Liver (tissue), 9 donors: Measurements from ENCODE around the gene ARF5. TPM values are rescaled to one million over a fixed set of nuclear protein-coding genes. Genes with fewer than 3 reads are reported as not detected.
A peak's percentile ranks its signal among the peaks of the same experiment; 100 is the strongest.

ENCODE experiments used
- DNase-seq: peaks from one replicate; pipeline ENCODE4 v3.0.0-alpha.2; 2017; ENCODE audit warnings: low spot score
- H3K27ac ChIP-seq, 2 donors: one replicate each; pipeline ENCODE4 v1.7.0; 2013; ENCODE audit warnings: inconsistent platforms in 2 of 2, low read length in 2 of 2, control low read depth in 1 of 2, low read depth in 1 of 2, mild to moderate bottlenecking in 1 of 2
- H3K27me3 ChIP-seq, 4 donors: one replicate each; pipeline versions ENCODE4 v1.6.1 to v1.7.0; 2013; ENCODE audit warnings: low read length in 3 of 4, inconsistent platforms in 1 of 4, mild to moderate bottlenecking in 1 of 4, moderate library complexity in 1 of 4; ENCODE audit not compliant: control insufficient read depth in 4 of 4, insufficient read depth in 4 of 4
- H3K36me3 ChIP-seq, 4 donors: one replicate each; pipeline versions ENCODE4 v1.6.1 to v1.7.0; 2013; ENCODE audit warnings: low read length in 3 of 4, mild to moderate bottlenecking in 3 of 4, low read depth in 1 of 4, moderate library complexity in 1 of 4; ENCODE audit not compliant: control insufficient read depth in 4 of 4, insufficient read depth in 3 of 4
- H3K4me1 ChIP-seq, 4 donors: one replicate each; pipeline versions ENCODE4 v1.6.1 to v1.7.0; 2013; ENCODE audit warnings: low read length in 3 of 4, mild to moderate bottlenecking in 3 of 4, moderate library complexity in 1 of 4; ENCODE audit not compliant: control insufficient read depth in 4 of 4, insufficient read depth in 4 of 4
- H3K4me3 ChIP-seq, 3 donors: one replicate each; pipeline versions ENCODE4 v1.6.1 to v1.7.0; 2013; ENCODE audit warnings: low read length in 3 of 3, control low read depth in 1 of 3, low read depth in 1 of 3, mild to moderate bottlenecking in 1 of 3
- H3K9ac ChIP-seq, 2 donors: one replicate each; pipeline ENCODE4 v1.7.0; 2013; ENCODE audit warnings: low read length in 2 of 2, mild to moderate bottlenecking in 2 of 2, moderate library complexity in 2 of 2, control low read depth in 1 of 2, low read depth in 1 of 2
- H3K9me3 ChIP-seq, 4 donors: one replicate each; pipeline versions ENCODE4 v1.6.1 to v1.7.0; 2013; ENCODE audit warnings: low read length in 3 of 4; ENCODE audit not compliant: control insufficient read depth in 4 of 4
- ATF3 ChIP-seq: IDR thresholded peaks from 2 replicates; pipeline ENCODE4 v1.6.1; 2016; ENCODE audit warnings: antibody characterized with exemption
- EGR1 ChIP-seq, 2 donors: IDR thresholded peaks; 2 replicates each; pipeline ENCODE4 v1.6.1; 2016 to 2018; ENCODE audit warnings: antibody characterized with exemption in 2 of 2, low read depth in 2 of 2
- FOXA1 ChIP-seq: IDR thresholded peaks from 2 replicates; pipeline ENCODE4 v1.6.1; 2016; ENCODE audit warnings: antibody characterized with exemption
- FOXA2 ChIP-seq: IDR thresholded peaks from 2 replicates; pipeline ENCODE4 v1.6.1; 2016; ENCODE audit warnings: antibody characterized with exemption
- GABPA ChIP-seq, 2 donors: IDR thresholded peaks in 1 of 2; conservative IDR thresholded peaks in 1 of 2; 2 replicates each; pipeline ENCODE4 v1.6.1; 2016; ENCODE audit warnings: antibody characterized with exemption in 2 of 2, mild to moderate bottlenecking in 1 of 2, moderate library complexity in 1 of 2
- HNF4A ChIP-seq, 2 donors: conservative IDR thresholded peaks; 2 replicates each; pipeline ENCODE4 v1.6.1; 2016; ENCODE audit warnings: antibody characterized with exemption in 2 of 2, mild to moderate bottlenecking in 2 of 2
- HNF4G ChIP-seq: IDR thresholded peaks from 2 replicates; pipeline ENCODE4 v1.6.1; 2016; ENCODE audit warnings: antibody characterized with exemption
- JUND ChIP-seq, 2 donors: IDR thresholded peaks; 2 replicates each; pipeline ENCODE4 v1.6.1; 2016; ENCODE audit warnings: antibody characterized with exemption in 2 of 2
- MAX ChIP-seq: IDR thresholded peaks from 2 replicates; pipeline ENCODE4 v1.6.1; 2016; ENCODE audit warnings: antibody characterized with exemption
- NR2F2 ChIP-seq: IDR thresholded peaks from 2 replicates; pipeline ENCODE4 v1.6.1; 2016; ENCODE audit warnings: antibody characterized with exemption
- RAD21 ChIP-seq, 2 donors: IDR thresholded peaks; 2 replicates each; pipeline ENCODE4 v1.6.1; 2016; ENCODE audit warnings: antibody characterized with exemption in 2 of 2, mild to moderate bottlenecking in 2 of 2
- REST ChIP-seq: IDR thresholded peaks from 2 replicates; pipeline ENCODE4 v1.6.1; 2016; ENCODE audit warnings: antibody characterized with exemption, mild to moderate bottlenecking
- RXRA ChIP-seq, 2 donors: IDR thresholded peaks; 2 replicates each; pipeline ENCODE4 v1.6.1; 2017 to 2018; ENCODE audit warnings: antibody characterized with exemption in 2 of 2, mild to moderate bottlenecking in 1 of 2
- SP1 ChIP-seq: IDR thresholded peaks from 2 replicates; pipeline ENCODE4 v1.6.1; 2018; ENCODE audit warnings: antibody characterized with exemption, mild to moderate bottlenecking
- TAF1 ChIP-seq: conservative IDR thresholded peaks from 2 replicates; pipeline ENCODE4 v1.6.1; 2016; ENCODE audit warnings: antibody characterized with exemption, mild to moderate bottlenecking
- YY1 ChIP-seq: IDR thresholded peaks from 2 replicates; pipeline ENCODE4 v1.6.1; 2016; ENCODE audit warnings: antibody characterized with exemption, mild to moderate bottlenecking
- ZBTB33 ChIP-seq: IDR thresholded peaks from 2 replicates; pipeline ENCODE4 v1.6.1; 2016; ENCODE audit warnings: antibody characterized with exemption
- WGBS: extraction: QIAGEN DNeasy Blood & Tissue Kit; methylation state at CpG from one replicate; pipeline ENCODE4 v1.1.7; 2013; 5-methylcytosine and 5-hydroxymethylcytosine counted together
- polyA plus RNA-seq, 2 donors: library from polyadenylated mRNA; stranded (reverse) in 1 of 2; unstranded in 1 of 2; fragments of 200-250 nt in 1 of 2; fragments of >200 nt in 1 of 2; fragmentation: Nextera tagmentation in 1 of 2; extraction: Ambion mirVana in 1 of 2; gene quantifications; one replicate each; pipeline versions ENCODE4 v1.2.1 to v1.2.3, GENCODE V29; 2013 to 2015
- total RNA-seq, 2 donors: library from RNA; depleted of rRNA; stranded (reverse); fragments of >200 nt; gene quantifications; one replicate each; pipeline ENCODE4 v1.2.3, GENCODE V29; 2014
- TF ChIP-seq, protein P1 (sequence below): fragments of 150-350 bp; IDR thresholded peaks from 2 replicates; pipeline ENCODE4 v1.5.1; 2017; ENCODE audit warnings: improper control_type of control experiment, low read depth, low read length; ENCODE audit not compliant: missing input control
- donor health status: healthy.
- donor health status: healthy.
- donor health status: healthy.
- donor health status: healthy.
- donor health status: healthy.

The ARF5 gene
- total and polyA plus RNA-seq, 4 donors = 47.8 to 90.0 (median 55.4) TPM

- DNase-seq = no peak
- 83% methylated on average over 4 of the region's 4 CpGs for WGBS
Observed at GRCh38 chr7:127592550-127592949, 4.3 kb downstream of the ARF5 start.

DNA sequence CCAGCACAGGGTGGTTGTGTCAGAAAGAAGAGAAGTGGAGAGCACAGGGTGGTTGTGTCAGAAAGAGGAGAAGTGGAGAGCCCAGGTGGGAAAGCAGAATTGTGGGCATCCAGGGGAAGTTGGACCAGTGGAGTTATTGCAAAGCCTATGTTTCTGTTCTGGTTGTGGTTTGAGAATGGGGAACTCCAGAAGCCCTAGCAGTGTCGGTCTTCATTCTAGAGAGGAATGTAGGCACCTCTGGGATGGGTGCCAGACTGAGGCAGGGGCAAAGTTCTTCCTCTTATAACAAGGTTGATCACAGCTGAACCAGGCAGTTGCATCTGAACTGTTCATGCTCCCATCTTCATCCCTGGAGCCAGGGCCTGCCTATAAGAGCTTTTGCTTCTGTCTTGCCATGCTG lies 6.3 kb downstream of the ARF5 start:
- Histone ChIP-seq H3K27me3 (no peaks in the 10 kb centered on the region), H3K9ac (no peak overlapping the region), H3K9me3 (no peaks in the 10 kb centered on the region), H3K4me3 (no peak overlapping the region), H3K36me3 (peaks cover 6 to 14% (median 10%) of the 10 kb centered on the region in 4 donors), H3K4me1 (peaks cover 3 to 25% (median 19%) of the 10 kb centered on the region in 4 donors), H3K27ac (no peak overlapping the region)
- DNase-seq = peak; percentile 43
- no peak for TF ChIP-seq GABPA (IDR thresholded peaks at IDR 0.05 in 1 of 2, conservative IDR thresholded peaks at IDR 0.05 in 1 of 2)
- TF ChIP-seq ATF3 = no peak
- TF ChIP-seq EGR1 (IDR thresholded peaks at IDR 0.05; ENCODE audit: low read depth in 2 of 2) = no peak
- peak in 1 of 2 donors; percentile 43 for TF ChIP-seq RXRA (IDR thresholded peaks at IDR 0.05)
- TF ChIP-seq YY1 = no peak
- TF ChIP-seq RAD21 (IDR thresholded peaks at IDR 0.05) = peak in 1 of 2 donors; percentile 45
- no peak for TF ChIP-seq NR2F2
- TF ChIP-seq JUND (IDR thresholded peaks at IDR 0.05) = no peak
- no peak for TF ChIP-seq ZBTB33
- TF ChIP-seq, protein P1, sequence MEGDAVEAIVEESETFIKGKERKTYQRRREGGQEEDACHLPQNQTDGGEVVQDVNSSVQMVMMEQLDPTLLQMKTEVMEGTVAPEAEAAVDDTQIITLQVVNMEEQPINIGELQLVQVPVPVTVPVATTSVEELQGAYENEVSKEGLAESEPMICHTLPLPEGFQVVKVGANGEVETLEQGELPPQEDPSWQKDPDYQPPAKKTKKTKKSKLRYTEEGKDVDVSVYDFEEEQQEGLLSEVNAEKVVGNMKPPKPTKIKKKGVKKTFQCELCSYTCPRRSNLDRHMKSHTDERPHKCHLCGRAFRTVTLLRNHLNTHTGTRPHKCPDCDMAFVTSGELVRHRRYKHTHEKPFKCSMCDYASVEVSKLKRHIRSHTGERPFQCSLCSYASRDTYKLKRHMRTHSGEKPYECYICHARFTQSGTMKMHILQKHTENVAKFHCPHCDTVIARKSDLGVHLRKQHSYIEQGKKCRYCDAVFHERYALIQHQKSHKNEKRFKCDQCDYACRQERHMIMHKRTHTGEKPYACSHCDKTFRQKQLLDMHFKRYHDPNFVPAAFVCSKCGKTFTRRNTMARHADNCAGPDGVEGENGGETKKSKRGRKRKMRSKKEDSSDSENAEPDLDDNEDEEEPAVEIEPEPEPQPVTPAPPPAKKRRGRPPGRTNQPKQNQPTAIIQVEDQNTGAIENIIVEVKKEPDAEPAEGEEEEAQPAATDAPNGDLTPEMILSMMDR = no peak
- peak; percentile 72 to 82 for TF ChIP-seq HNF4A (conservative IDR thresholded peaks at IDR 0.05)
- no peak for TF ChIP-seq FOXA2
- peak; percentile 57 for TF ChIP-seq HNF4G
- TF ChIP-seq REST = no peak
- no peak for TF ChIP-seq FOXA1
- TF ChIP-seq MAX = no peak
- no peak for TF ChIP-seq TAF1
- peak; percentile 67 for TF ChIP-seq SP1
- 22% methylated on average over 1 of the region's 1 CpG for WGBS

More at GRCh38 chr7:127592550-127592949, 4.3 kb downstream of the ARF5 start:
- Histone ChIP-seq H3K36me3 (peaks cover 6 to 14% (median 10%) of the 10 kb centered on the region in 4 donors), H3K4me1 (peaks cover 6 to 38% (median 27%) of the 10 kb centered on the region in 4 donors), H3K4me3 (no peak overlapping the region), H3K27ac (no peak overlapping the region), H3K9ac (no peak overlapping the region), H3K27me3 (no peaks in the 10 kb centered on the region), H3K9me3 (no peaks in the 10 kb centered on the region)
- TF ChIP-seq GABPA (IDR thresholded peaks at IDR 0.05 in 1 of 2, conservative IDR thresholded peaks at IDR 0.05 in 1 of 2) (no peak), ZBTB33 (no peak), RAD21 (IDR thresholded peaks at IDR 0.05) (no peak), FOXA2 (no peak), TAF1 (no peak), JUND (IDR thresholded peaks at IDR 0.05) (no peak), SP1 (no peak), HNF4G (no peak)
